HG03280 (cell line): ENCODE data around the gene NFYB.
"Not testable (repeated sequence)": the region's sequence is repeated elsewhere in the genome, so short reads cannot be mapped to it uniquely, and the experiment has no call there.

ENCODE experiments used
- ATAC-seq: cut with Tn5 transposase; IDR thresholded peaks from one replicate; pipeline ENCODE4 v1.9.1; 2021; ENCODE audit warnings: mild to moderate bottlenecking, moderate library complexity; ENCODE audit not compliant: unreplicated experiment

The NFYB gene

GRCh38 chr12:104122298-104122697 is 15.7 kb downstream of the NFYB start:
- no peak for ATAC-seq

DNA sequence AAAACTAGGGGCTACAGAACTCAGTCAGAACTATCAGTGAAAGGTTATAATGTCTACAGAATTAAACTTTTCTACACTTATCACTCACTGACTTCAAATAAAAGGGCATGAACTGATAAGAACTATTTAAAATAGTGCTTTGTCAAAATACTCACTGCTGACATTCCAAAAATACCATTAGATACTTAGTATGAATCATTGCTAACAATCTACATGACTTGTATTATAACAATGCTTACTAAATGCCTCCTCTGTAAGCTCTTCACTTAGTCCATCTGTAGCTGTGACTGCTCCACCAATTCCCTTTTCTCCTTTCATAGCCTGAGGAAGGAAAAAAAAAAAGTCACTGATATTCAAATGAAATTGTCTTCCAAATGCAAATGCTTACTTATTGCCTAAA is 17.0 kb downstream of the NFYB start:
- ATAC-seq: no peak

- ATAC-seq: no peak
These were observed 22.4 kb downstream of the NFYB start for GRCh38 chr12:104115587-104115975.

DNA sequence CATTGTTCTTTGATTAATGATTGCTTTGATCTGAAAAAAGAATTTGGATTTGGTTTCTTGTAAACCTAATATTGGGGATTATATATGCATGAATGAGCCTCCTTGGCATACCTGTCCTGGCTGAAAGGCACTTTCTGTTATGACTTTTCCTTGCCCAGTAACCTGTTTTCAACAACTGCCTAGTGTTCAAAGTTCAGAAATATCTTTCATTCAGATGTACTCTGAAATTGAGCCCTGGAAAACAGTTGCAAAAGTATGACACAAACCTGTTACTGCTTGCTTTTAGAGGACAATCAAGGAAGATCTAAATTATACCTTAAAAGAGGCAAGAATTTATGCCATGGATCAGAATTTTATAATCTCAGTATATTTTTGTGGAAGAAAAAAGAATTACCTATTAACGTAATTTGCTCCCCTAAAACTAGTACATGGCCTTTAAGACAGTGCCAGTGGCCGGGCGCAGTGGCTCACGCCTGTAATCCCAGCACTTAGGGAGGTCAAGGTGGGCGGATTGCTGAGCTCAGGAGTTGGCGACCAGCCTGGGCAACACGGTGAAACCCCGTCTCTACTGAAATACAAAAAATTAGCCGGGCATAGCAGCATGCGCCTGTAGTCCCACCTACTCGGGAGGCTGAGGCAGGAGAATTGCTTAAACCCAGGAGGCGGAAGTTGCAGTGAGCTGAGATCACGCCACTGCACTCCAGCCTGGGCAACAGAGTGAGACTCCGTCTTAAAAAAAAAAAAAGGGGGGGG is 23.0 kb downstream of the NFYB start:
- not testable (repeated sequence) for ATAC-seq

GRCh38 chr12:104109446-104110271 is 28.4 kb downstream of the NFYB start:
- no peak for ATAC-seq

GRCh38 chr12:104108755-104109445 is 29.1 kb downstream of the NFYB start:
- ATAC-seq: peak; percentile 78

- ATAC-seq: no peak
These were observed 31.0 kb downstream of the NFYB start for GRCh38 chr12:104106965-104107364.

DNA sequence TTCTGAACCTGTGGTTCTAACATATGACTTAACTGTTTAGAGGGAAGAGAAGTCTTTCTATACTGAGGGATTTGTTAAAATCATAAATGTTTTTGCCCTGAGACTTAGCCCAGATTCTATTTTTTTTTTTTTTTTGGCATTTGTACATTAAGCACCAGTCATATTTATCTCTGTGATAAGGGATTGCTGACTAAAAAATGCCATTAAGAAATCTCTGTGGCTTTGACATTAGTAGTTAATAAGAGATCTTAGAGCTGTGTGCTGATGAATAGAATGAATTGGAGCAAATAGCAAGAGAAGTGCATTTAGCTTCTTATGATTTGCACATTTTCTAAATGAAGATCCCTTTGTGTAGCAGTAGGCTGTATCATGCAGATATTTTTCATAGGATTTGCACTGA is 32.5 kb downstream of the NFYB start:
- no peak for ATAC-seq

GRCh38 chr12:104097954-104098353 is 40.1 kb downstream of the NFYB start:
- ATAC-seq: no peak

- no peak for ATAC-seq
These were observed 42.7 kb downstream of the NFYB start for GRCh38 chr12:104095289-104095688.

DNA sequence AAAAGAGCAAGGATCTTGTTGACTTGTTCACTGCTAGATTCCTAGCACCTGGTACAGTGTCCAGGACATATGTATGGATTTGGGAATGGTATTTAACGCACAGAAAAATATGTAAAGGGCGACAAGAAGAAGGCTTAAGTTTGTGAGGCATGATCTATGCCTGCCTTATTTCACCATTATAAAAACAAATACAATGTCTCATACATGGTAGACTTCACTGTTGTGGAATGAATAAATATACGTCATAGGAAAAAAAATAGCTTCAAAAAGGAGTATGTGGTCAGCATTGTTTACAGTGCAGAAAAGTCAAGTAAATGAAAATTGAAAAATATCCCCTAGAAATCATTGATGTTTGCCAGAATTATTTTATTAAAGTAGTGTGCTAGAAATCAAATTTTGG is 43.7 kb downstream of the NFYB start:
- ATAC-seq: no peak

DNA sequence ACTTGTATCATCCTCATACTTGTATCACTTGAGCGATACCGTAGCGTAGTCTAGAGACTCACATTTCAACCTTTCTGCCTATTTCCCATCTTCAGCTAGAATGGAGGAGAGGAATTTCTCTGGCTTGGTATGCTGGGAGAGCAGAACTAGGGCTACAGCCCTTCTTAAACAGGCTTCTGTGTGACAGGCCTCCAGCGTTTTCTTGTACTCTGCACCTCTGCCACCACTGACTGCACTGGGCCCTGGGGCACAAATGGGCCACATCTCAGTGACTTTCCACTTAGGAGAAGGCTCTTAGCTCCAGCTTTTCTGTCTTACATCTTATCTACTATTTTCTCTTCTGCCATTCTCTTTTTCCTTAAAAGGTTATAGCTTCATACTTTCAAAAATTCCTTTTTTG is 46.9 kb downstream of the NFYB start:
- ATAC-seq: no peak

DNA sequence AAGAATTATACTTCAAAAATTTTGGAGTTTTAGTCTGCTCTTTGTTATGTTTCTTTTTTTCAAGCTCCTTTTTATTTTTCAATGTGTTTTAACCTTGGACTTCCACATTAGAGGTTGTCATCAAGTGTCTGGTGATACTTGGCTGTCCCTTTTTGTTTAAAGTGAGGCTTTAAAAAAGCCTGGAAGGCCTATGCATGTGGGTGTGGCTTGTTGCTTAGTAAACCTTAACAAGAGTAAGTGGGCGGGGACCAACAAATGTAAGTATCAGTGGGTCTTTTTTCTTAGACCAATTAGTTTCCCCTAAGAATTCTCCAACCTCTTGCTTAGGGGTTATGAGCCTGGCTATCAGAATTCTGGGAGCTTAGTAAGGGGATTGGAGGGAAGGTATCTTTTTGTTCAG is 47.3 kb downstream of the NFYB start:
- ATAC-seq: no peak

GRCh38 chr12:104083769-104084475 is 54.1 kb downstream of the NFYB start:
- peak; percentile 72 for ATAC-seq

DNA sequence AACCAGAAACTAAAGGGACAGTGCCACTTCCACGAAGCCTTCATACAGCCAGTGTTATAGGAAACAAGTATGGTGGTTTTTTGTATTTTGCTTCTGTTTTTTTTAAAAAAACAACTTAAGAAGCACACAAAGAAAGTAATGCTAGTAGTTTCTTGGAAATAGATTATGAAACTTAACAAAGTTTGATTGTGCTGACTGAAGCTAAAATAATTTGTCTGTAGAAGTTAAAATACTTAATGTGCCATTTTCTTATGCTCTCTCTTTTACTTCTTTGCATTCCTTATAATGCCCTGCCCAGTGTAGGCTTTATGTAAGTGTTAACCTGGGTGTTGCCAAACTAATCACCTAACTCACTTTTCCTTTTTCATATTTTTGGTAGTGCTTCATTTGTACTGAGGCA is 57.2 kb downstream of the NFYB start:
- no peak for ATAC-seq

DNA sequence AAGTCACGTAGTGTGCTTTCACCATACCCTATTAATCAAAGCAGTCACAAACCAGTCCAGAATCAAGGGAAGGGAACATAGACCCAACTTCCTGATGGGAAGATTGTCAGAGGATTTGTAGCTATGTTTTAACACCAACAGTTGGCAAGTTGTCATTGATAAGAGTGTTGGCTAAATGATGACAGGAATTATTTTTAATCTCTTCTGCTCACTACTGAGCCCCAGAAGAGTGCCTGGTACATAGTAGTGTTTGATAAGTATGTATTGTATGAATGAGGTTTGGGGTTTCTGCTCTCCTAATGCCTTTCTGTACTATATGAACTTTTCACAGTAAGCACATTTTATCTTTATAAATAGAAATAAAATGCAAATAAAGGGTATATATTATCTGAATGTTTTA is 59.0 kb downstream of the NFYB start:
- ATAC-seq: no peak

DNA sequence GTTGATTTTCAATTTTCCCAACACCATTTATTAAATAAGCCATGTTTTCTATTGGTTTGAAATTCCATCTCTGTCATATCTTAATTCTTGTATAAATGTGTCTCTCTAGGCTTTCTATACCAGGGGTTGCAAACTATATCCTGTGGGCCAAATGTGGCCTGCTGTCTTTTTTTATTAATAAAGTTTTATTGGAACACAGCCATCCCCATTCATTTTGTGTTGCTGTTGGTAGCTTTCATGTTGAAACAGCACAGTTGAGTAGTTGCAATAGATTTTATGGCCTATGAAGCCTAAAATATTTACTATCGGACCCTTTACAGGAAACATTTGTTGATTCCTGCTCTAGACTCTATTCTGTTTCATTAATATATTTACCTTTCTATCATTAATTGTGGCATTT is 64.3 kb downstream of the NFYB start:
- ATAC-seq: no peak

GRCh38 chr12:104072099-104072498 is 65.9 kb downstream of the NFYB start:
- ATAC-seq: no peak
